T-helper 2 cell treated with Interferon-gamma antibody and Interleukin-4, amounts not matched to agents 5 μg/mL and 100 μg/mL, for 36 hours (primary cell): ENCODE results near the gene ICA1.

Source experiments
- DNase-seq: peaks from one replicate; pipeline ENCODE4 v3.0.0; 2021; ENCODE audit warnings: low spot score
- H3K27ac Mint-ChIP-seq: one replicate; pipeline ENCODE4 v1.8.0; 2021; ENCODE audit warnings: mild to moderate bottlenecking, mixed read lengths
- H3K27me3 Mint-ChIP-seq: one replicate; pipeline ENCODE4 v1.8.0; 2021; ENCODE audit warnings: low read depth, mixed read lengths
- H3K36me3 Mint-ChIP-seq: one replicate; pipeline ENCODE4 v1.8.0; 2021; ENCODE audit warnings: low read depth, mixed read lengths
- H3K4me1 Mint-ChIP-seq: one replicate; pipeline ENCODE4 v1.8.0; 2021; ENCODE audit warnings: low read depth, mixed read lengths
- H3K4me3 Mint-ChIP-seq: one replicate; pipeline ENCODE4 v1.8.0; 2022; ENCODE audit warnings: mild to moderate bottlenecking, moderate library complexity, mixed read lengths
- H3K9me3 Mint-ChIP-seq: one replicate; pipeline ENCODE4 v1.8.0; 2021; ENCODE audit warnings: mixed read lengths

Gene ICA1

DNA sequence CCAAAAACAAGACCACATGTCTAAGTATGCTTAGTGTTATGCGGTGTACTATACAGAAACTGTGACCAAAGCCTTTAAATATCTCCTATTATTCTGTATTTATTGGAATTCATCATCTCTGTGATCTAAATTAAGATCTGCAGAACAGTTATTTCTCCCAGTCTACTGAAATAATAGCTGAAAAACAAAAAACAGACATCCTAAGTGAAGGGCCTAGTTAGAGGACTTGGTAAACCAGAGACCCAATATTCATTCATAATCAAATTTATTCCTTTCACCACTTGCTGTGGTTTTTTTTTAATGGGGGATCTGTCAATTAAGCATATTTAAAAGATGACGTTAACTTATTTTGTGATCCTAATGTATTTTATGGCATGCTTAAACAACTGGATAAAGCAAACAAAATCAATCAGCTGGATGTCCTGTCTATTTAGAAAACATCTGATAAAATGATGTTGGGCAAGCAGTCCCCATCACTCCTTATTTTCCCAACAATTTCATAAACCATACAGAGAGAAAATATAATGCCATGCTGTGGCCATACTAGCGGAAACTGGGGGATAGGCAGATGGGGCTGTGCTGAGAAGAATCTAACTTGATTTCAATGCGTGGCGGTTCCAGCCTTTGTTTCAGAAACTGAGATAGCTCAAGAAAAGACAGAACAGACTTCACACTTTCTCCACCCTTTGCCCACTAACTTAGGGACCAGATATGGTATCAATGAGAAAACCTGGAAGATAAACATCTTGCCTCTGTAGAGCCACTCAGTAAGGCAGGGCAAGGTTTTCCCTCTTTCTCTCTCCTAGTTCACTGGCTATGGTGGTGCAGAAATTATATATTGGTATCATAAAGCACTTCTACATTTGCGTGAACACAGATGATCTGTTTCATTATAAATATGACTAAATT is 32.9 kb downstream of the ICA1 start:
- no peaks in the 10 kb centered on the region for H3K9me3 Mint-ChIP-seq
- peaks cover 9% of the 10 kb centered on the region for H3K4me1 Mint-ChIP-seq
- H3K27ac Mint-ChIP-seq = no peak overlapping the region
- H3K36me3 Mint-ChIP-seq = no peaks in the 10 kb centered on the region
- no peak overlapping the region for H3K4me3 Mint-ChIP-seq
- no peak for DNase-seq
- peaks cover 11% of the 10 kb centered on the region for H3K27me3 Mint-ChIP-seq

DNA sequence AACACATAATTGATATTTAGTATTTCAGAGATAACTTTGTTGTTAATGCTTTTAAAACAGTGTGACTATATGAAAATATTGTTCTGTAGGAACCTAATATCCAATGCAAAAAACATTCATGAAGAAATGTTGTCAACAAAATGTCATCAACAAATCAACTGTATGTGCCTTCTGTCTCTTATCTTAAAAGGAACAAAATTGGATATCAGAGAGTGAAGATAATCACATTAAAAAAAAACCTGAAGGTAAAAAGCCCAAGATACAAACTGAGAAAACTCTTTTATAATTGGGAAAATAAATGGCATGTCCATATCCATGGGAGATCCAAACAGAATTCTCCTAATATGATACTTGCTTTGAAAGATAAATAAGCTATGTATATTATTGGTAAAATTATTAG is 33.9 kb downstream of the ICA1 start:
- Mint-ChIP-seq H3K27me3 (peaks cover 15% of the 10 kb centered on the region), H3K36me3 (no peaks in the 10 kb centered on the region), H3K9me3 (no peaks in the 10 kb centered on the region), H3K4me3 (no peak overlapping the region), H3K27ac (no peak overlapping the region), H3K4me1 (peaks cover 7% of the 10 kb centered on the region)
- no peak for DNase-seq

- Mint-ChIP-seq H3K4me3 (no peak overlapping the region), H3K36me3 (no peaks in the 10 kb centered on the region), H3K4me1 (peaks cover 3% of the 10 kb centered on the region), H3K27ac (no peak overlapping the region), H3K27me3 (peaks cover 15% of the 10 kb centered on the region), H3K9me3 (no peaks in the 10 kb centered on the region)
- DNase-seq = no peak
Measured at GRCh38 chr7:8227261-8227660, 34.7 kb downstream of the ICA1 start.

DNA sequence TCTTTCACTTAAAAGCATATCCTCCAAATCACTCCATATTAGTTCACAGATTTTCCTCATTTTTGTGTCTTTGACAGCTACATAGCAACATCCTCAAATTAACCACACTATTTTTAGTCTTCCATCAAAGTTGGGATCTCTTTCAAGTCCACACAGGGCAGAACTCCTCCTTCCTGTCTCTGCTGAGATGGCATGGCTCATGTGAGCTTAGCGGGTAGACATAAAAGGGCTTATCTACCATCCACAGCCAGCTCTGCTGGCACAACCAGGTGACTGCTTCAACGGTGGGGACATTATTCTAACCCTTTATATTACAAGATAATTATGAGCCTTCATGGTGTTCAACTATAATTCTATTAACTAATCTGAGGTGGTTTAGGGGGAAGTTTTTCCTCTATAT is 35.5 kb downstream of the ICA1 start:
- Mint-ChIP-seq H3K27ac (no peak overlapping the region), H3K36me3 (no peaks in the 10 kb centered on the region), H3K27me3 (peaks cover 15% of the 10 kb centered on the region), H3K4me1 (peaks cover 3% of the 10 kb centered on the region), H3K9me3 (no peaks in the 10 kb centered on the region), H3K4me3 (no peak overlapping the region)
- no peak for DNase-seq

DNA sequence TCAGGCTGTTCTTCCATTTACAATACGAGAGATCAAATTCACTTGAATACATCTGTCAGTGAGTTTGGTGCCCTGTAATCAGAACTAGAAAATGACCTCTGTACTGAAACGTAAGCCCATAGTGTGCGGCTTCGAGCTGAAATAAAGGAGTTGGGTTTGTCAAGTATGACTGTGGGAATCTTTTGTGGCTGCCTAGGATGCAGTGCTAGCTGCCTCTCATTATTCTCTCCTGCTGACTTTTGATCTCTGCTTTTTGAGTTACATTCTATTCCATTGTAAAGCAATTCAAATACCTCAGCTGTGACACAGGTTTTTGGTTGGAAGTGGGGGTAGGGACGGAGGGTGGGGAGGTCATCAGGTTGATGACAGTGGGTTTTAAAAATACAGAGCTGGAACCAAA is 40.4 kb downstream of the ICA1 start:
- no peak overlapping the region for H3K27ac Mint-ChIP-seq
- H3K9me3 Mint-ChIP-seq = no peaks in the 10 kb centered on the region
- no peak for DNase-seq
- H3K4me1 Mint-ChIP-seq = peaks cover 10% of the 10 kb centered on the region
- no peak overlapping the region for H3K4me3 Mint-ChIP-seq
- no peaks in the 10 kb centered on the region for H3K36me3 Mint-ChIP-seq
- peaks cover 12% of the 10 kb centered on the region for H3K27me3 Mint-ChIP-seq

- Mint-ChIP-seq H3K27me3 (peaks cover 9% of the 10 kb centered on the region), H3K27ac (no peak overlapping the region), H3K9me3 (no peaks in the 10 kb centered on the region), H3K4me3 (no peak overlapping the region), H3K36me3 (no peaks in the 10 kb centered on the region), H3K4me1 (peaks cover 8% of the 10 kb centered on the region)
- no peak for DNase-seq
Measured at GRCh38 chr7:8221101-8221495, 40.9 kb downstream of the ICA1 start.

DNA sequence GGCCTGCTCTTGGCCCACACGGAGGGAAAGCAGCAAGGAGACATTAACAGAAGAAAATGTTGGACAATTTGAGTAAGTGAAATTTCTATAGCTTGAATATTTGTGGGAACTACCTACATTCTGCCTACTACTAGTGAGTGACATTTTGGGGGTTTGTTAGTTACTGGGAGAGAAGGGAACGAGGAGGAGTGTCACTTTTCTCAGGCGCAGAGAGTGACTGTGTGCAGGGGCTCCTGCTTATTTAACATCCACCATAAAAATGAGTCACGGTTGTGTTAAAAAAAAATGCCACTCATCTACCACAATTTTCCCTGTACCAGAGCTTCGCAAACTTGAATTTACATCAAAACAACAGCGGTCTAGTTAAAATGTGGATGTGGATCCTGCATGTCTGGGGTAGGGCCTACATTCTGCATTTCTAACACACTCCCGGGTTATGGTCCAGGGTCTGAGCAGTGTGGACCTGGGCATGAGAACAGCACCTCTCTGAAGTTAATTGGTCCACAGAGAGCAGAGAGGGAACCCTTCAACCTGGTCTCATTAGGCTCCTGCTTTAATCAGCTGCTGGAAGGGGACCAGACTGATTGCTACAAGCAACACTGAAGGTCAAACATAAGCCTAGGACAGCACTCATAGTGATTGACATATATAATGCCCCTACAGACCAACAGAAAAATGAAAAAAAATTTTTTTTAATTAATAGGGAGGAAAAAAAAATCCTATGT is 41.4 kb downstream of the ICA1 start:
- peaks cover 8% of the 10 kb centered on the region for H3K27me3 Mint-ChIP-seq
- DNase-seq = no peak
- no peaks in the 10 kb centered on the region for H3K36me3 Mint-ChIP-seq
- no peaks in the 10 kb centered on the region for H3K9me3 Mint-ChIP-seq
- peaks cover 12% of the 10 kb centered on the region for H3K4me1 Mint-ChIP-seq
- H3K27ac Mint-ChIP-seq = no peak overlapping the region
- H3K4me3 Mint-ChIP-seq = no peak overlapping the region

- no peak for DNase-seq
- H3K4me3 Mint-ChIP-seq = no peak overlapping the region
- no peaks in the 10 kb centered on the region for H3K9me3 Mint-ChIP-seq
- H3K4me1 Mint-ChIP-seq = peaks cover 24% of the 10 kb centered on the region
- no peaks in the 10 kb centered on the region for H3K27me3 Mint-ChIP-seq
- no peaks in the 10 kb centered on the region for H3K36me3 Mint-ChIP-seq
- no peak overlapping the region for H3K27ac Mint-ChIP-seq
Measured at GRCh38 chr7:8217200-8218068, 44.5 kb downstream of the ICA1 start.

GRCh38 chr7:8216334-8216690 is 45.7 kb downstream of the ICA1 start:
- H3K4me3 Mint-ChIP-seq = no peak overlapping the region
- no peaks in the 10 kb centered on the region for H3K9me3 Mint-ChIP-seq
- peaks cover 26% of the 10 kb centered on the region for H3K4me1 Mint-ChIP-seq
- no peak for DNase-seq
- H3K36me3 Mint-ChIP-seq = no peaks in the 10 kb centered on the region
- no peaks in the 10 kb centered on the region for H3K27me3 Mint-ChIP-seq
- no peak overlapping the region for H3K27ac Mint-ChIP-seq

- H3K27ac Mint-ChIP-seq = no peak overlapping the region
- peaks cover 26% of the 10 kb centered on the region for H3K4me1 Mint-ChIP-seq
- H3K9me3 Mint-ChIP-seq = no peaks in the 10 kb centered on the region
- no peak overlapping the region for H3K4me3 Mint-ChIP-seq
- no peaks in the 10 kb centered on the region for H3K27me3 Mint-ChIP-seq
- no peak for DNase-seq
- no peaks in the 10 kb centered on the region for H3K36me3 Mint-ChIP-seq
Measured at GRCh38 chr7:8215648-8216333, 46.2 kb downstream of the ICA1 start.

DNA sequence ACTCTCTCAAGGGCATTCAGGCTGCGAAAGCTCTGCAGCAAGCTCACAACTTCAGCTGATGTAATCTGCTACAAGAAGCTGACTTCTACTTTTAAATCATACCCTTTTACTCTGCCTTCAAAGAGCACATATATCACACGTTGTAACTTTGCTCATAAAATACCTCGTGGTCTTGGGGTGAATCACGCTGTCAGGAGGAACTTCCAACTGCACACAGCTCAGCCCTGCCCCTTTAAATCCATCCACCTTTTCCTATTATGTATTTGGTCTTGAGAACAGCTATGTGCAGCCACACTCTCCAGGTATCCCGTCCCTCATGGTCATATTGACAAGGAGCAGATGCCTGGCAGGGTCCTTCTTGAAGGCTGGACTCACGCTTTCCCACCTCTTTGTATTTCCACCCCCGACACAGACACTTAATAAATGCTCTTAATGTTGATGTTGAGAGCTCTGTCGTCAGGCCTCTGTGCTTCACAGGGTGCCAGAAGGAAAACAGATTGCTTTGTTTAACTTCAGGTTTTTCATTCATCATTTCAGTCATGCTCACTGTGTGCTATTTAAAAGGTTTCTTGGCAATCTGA is 47.6 kb downstream of the ICA1 start:
- Mint-ChIP-seq H3K27me3 (no peaks in the 10 kb centered on the region), H3K36me3 (no peaks in the 10 kb centered on the region), H3K27ac (no peak overlapping the region), H3K4me1 (peaks cover 26% of the 10 kb centered on the region), H3K4me3 (no peak overlapping the region), H3K9me3 (no peaks in the 10 kb centered on the region)
- no peak for DNase-seq

DNA sequence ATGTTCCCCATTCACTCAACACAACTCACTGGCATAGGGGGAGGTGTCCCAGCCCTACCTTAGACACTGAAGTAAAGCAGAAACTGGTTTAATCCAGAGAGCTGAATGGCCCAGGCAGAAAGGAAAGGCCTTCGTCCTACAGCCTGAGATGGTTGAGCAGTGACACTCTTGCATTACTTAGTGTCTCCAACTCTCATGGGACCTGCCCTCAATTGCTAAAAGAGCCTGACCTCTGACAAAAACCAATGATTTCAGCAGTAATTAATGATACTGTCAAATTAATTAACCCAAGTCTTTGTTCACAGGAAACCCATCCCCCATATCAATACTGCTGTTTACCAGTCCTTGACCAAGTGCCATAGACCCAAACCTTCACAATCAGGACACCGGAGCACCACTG is 48.6 kb downstream of the ICA1 start:
- H3K27me3 Mint-ChIP-seq = no peaks in the 10 kb centered on the region
- H3K27ac Mint-ChIP-seq = no peak overlapping the region
- peaks cover 28% of the 10 kb centered on the region for H3K4me1 Mint-ChIP-seq
- no peak for DNase-seq
- H3K4me3 Mint-ChIP-seq = no peak overlapping the region
- H3K9me3 Mint-ChIP-seq = no peaks in the 10 kb centered on the region
- H3K36me3 Mint-ChIP-seq = no peaks in the 10 kb centered on the region

GRCh38 chr7:8212638-8213037 is 49.3 kb downstream of the ICA1 start:
- H3K27me3 Mint-ChIP-seq = no peaks in the 10 kb centered on the region
- DNase-seq = no peak
- peaks cover 28% of the 10 kb centered on the region for H3K4me1 Mint-ChIP-seq
- H3K27ac Mint-ChIP-seq = no peak overlapping the region
- H3K9me3 Mint-ChIP-seq = no peaks in the 10 kb centered on the region
- no peaks in the 10 kb centered on the region for H3K36me3 Mint-ChIP-seq
- H3K4me3 Mint-ChIP-seq = no peak overlapping the region
